ENCODE data around the gene SEC14L6.

Gene SEC14L6

GRCh38 chr22:30474683-30475424, 71.7 kb downstream of the SEC14L6 start:
- DNase-seq (ENCODE audit: low read depth) = peak; percentile 5
- no peak for TF ChIP-seq CTCF (conservative IDR thresholded peaks at IDR 0.05; ENCODE audit: low read depth, low read length)
- H3K4me3 ChIP-seq (ENCODE audit: low read depth, low read length) = no peak overlapping the region

- DNase-seq (ENCODE audit: low read depth) = no peak
- no peak for TF ChIP-seq CTCF (conservative IDR thresholded peaks at IDR 0.05; ENCODE audit: low read depth, low read length)
- no peak overlapping the region for H3K4me3 ChIP-seq (ENCODE audit: low read depth, low read length)
Measured at GRCh38 chr22:30474121-30474520, 72.4 kb downstream of the SEC14L6 start.

- no peak for TF ChIP-seq CTCF (conservative IDR thresholded peaks at IDR 0.05; ENCODE audit: low read depth, low read length)
- no peak for DNase-seq (ENCODE audit: low read depth)
- no peak overlapping the region for H3K4me3 ChIP-seq (ENCODE audit: low read depth, low read length)
Measured at GRCh38 chr22:30472994-30473720, 73.4 kb downstream of the SEC14L6 start.

Data from choroid plexus epithelial cell (primary cell).